ENCODE measurements around the gene ZNF443. TPM values are rescaled to one million over a fixed set of nuclear protein-coding genes. Genes with fewer than 3 reads are reported as not detected.

Gene ZNF443
- total and polyA plus RNA-seq, 2 donors (not counting 3 experiments of a cell fraction or from before 2014, with no cell fraction given) = 0.65 to 3.4 TPM

DNA sequence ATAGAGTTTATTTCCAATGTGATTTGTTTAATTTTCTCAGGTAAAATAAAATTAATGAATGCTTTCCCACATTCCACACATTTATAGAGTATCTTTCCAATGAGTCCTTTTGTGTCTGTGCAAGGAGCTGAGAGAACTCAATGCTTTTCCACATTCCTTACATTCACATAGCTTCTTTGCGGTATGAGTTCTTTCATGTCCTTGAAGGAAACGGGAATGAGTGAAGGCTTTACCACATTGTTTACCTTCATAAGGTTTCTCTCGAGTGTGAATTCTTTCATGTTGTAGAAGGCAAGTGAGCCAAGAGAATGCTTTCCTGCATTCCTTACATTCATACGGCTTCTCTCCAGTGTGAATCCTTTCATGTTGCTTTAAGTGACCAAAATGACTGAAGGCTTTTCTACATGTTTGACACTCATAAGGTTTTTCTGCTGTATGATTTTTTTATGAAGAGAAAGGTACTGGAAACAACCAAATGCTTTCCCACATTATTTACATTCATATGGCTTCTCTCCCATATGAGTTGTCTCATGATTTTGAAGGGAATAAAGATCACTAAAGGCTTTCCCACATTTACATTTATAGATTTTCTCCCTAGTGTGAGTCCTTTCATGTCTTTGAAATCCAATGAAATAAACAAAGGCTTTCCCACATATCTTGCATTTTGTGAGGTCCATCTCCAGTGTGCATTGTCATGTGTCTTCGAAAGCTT is 60.9 kb downstream of the ZNF443 start:
- H3K79me2 ChIP-seq (ENCODE audit: control insufficient read depth, insufficient read depth, low read length) = no peaks in the 10 kb centered on the region
- no peaks in the 10 kb centered on the region for H3K9me1 ChIP-seq (replicated peaks; ENCODE audit: control insufficient read depth, extremely low read depth, insufficient read depth, low read length)
- no peaks in the 10 kb centered on the region for H3K9me3 ChIP-seq (replicated peaks; ENCODE audit: control insufficient read depth, insufficient read depth, low read length)
- intact Hi-C loops (cut with micrococcal nuclease) = no loop called here
- no peaks in the 10 kb centered on the region for H4K20me1 ChIP-seq (replicated peaks; ENCODE audit: control insufficient read depth, extremely low read depth, insufficient read depth, low read length)
- H3K4me2 ChIP-seq (ENCODE audit: insufficient read depth, low read length) = no peak overlapping the region
- no peak overlapping the region for H3K27ac ChIP-seq (ENCODE audit: insufficient read depth, low read depth, low read length)
- TF ChIP-seq CTCF (IDR thresholded peaks at IDR 0.05; ENCODE audit: extremely low read depth in 1 of 2, insufficient read depth in 1 of 2, low read depth in 1 of 2, low read length in 2 of 2) = no peak
- TF ChIP-seq, protein P1, sequence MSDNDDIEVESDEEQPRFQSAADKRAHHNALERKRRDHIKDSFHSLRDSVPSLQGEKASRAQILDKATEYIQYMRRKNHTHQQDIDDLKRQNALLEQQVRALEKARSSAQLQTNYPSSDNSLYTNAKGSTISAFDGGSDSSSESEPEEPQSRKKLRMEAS (IDR thresholded peaks at IDR 0.05; ENCODE audit: insufficient read depth, insufficient read length) = no peak
- no peak for TF ChIP-seq JUN (IDR thresholded peaks at IDR 0.05; ENCODE audit: borderline replicate concordance, insufficient read depth, insufficient read length, low read depth)
- no peak for TF ChIP-seq FOS (IDR thresholded peaks at IDR 0.05; ENCODE audit: borderline replicate concordance, insufficient read depth, low read length)
- BruUV-seq (replicated peaks) = no TSS peak
- H3K9ac ChIP-seq (replicated peaks; ENCODE audit: extremely low read depth, insufficient read depth, low read length) = no peak overlapping the region
- H3K27me3 ChIP-seq (ENCODE audit: control insufficient read depth in 2 of 2, insufficient read depth in 2 of 2, low read length in 2 of 2) = no peaks in the 10 kb centered on the region
- FAIRE-seq = no peak
- H3K36me3 ChIP-seq (ENCODE audit: control insufficient read depth in 2 of 2, extremely low read depth in 1 of 2, insufficient read depth in 2 of 2, low read length in 2 of 2) = no peaks in the 10 kb centered on the region
- H3K4me1 ChIP-seq (ENCODE audit: control insufficient read depth, extremely low read depth, insufficient read depth, low read length) = no peaks in the 10 kb centered on the region
- dilution Hi-C loops (cut with MboI; ENCODE audit: extremely low pct_ligation_motif_present, low sequenced_read_pairs) = no loop called here
- H2AFZ ChIP-seq (ENCODE audit: low read depth, low read length) = no peak overlapping the region
- no peak for DNase-seq (ENCODE audit: low read depth, low spot score)
- ChIA-PET CTCF (no interaction called here), POLR2A (no interaction called here)
- H3K4me3 ChIP-seq (replicated peaks in 1 of 3; ENCODE audit: insufficient read depth in 1 of 3, low read depth in 1 of 3, low read length in 3 of 3) = no peak overlapping the region

Other genes starting within 250 kb of the ZNF443 start
- 5.2 and 7.4 TPM in 2 replicates for gene ZNF44, start 146.1 kb downstream of the ZNF443 start, total RNA-seq
- 2.0 and 2.1 TPM in 2 replicates for gene ZNF44, start 146.1 kb downstream of the ZNF443 start, polyA plus RNA-seq
- 0.44 and 1.1 TPM in 2 replicates for gene ZNF563, start 107.4 kb downstream of the ZNF443 start, total RNA-seq
- 0.16 and 0.35 TPM in 2 replicates for gene ZNF563, start 107.4 kb downstream of the ZNF443 start, polyA plus RNA-seq
- gene ZNF442, start 75.3 kb downstream of the ZNF443 start, total RNA-seq = 0.39 and 0.93 TPM in 2 replicates
- 0.11 and 0.21 TPM in 2 replicates for gene ZNF442, start 75.3 kb downstream of the ZNF443 start, polyA plus RNA-seq
- 2.7 and 3.0 TPM in 2 replicates for gene ZNF799, start 39.8 kb downstream of the ZNF443 start, total RNA-seq
- gene ZNF799, start 39.8 kb downstream of the ZNF443 start, polyA plus RNA-seq = 0.64 and 1.0 TPM in 2 replicates
- gene ZNF709, start 43.8 kb upstream of the ZNF443 start, total RNA-seq = 1.4 and 1.8 TPM in 2 replicates
- 0.65 and 1.0 TPM in 2 replicates for gene ZNF709, start 43.8 kb upstream of the ZNF443 start, polyA plus RNA-seq
- 6.5 and 7.1 TPM in 2 replicates for gene ZNF564, start 110.5 kb upstream of the ZNF443 start, total RNA-seq
- 1.0 and 1.5 TPM in 2 replicates for gene ZNF564, start 110.5 kb upstream of the ZNF443 start, polyA plus RNA-seq
- gene ZNF490, start 169.8 kb upstream of the ZNF443 start, total RNA-seq = 5.7 and 6.3 TPM in 2 replicates
- 0.89 and 1.4 TPM in 2 replicates for gene ZNF490, start 169.8 kb upstream of the ZNF443 start, polyA plus RNA-seq
- 19.9 and 21.8 TPM in 2 replicates for gene ZNF791, start 169.9 kb upstream of the ZNF443 start, total RNA-seq
- gene ZNF791, start 169.9 kb upstream of the ZNF443 start, polyA plus RNA-seq = 6.4 and 8.3 TPM in 2 replicates
- gene MAN2B1, start 225.7 kb upstream of the ZNF443 start, total RNA-seq = 73.0 and 76.8 TPM in 2 replicates
- 64.4 and 70.3 TPM in 2 replicates for gene MAN2B1, start 225.7 kb upstream of the ZNF443 start, polyA plus RNA-seq
- 10.9 and 11.8 TPM in 2 replicates for gene WDR83, start 225.8 kb upstream of the ZNF443 start, total RNA-seq
- gene WDR83, start 225.8 kb upstream of the ZNF443 start, polyA plus RNA-seq = 10.5 and 11.0 TPM in 2 replicates
- gene DHPS, start 240.9 kb upstream of the ZNF443 start, total RNA-seq = 68.4 and 77.4 TPM in 2 replicates
- 80.6 and 90.1 TPM in 2 replicates for gene DHPS, start 240.9 kb upstream of the ZNF443 start, polyA plus RNA-seq
- not detected in 2 replicates for gene GNG14, start 247.0 kb upstream of the ZNF443 start, total RNA-seq
- gene GNG14, start 247.0 kb upstream of the ZNF443 start, polyA plus RNA-seq = not detected in 2 replicates

All from endothelial cell of umbilical vein (primary cell).